Parathyroid adenoma (tissue), 2 donors: ENCODE results near the gene AGBL3.

ENCODE experiments used
- H2AFZ ChIP-seq: fragments of 300-600 bp; sonication (generic); one replicate; pipeline ENCODE4 v1.7.0; 2017; ENCODE audit warnings: antibody characterized with exemption, mild to moderate bottlenecking
- H3K27ac ChIP-seq: fragments of 300-600 bp; sonication (generic); one replicate; pipeline ENCODE4 v1.7.0; 2017
- H3K27me3 ChIP-seq: fragments of 300-600 bp; sonication (generic); one replicate; pipeline ENCODE4 v1.7.0; 2017; ENCODE audit warnings: low read length; ENCODE audit not compliant: control insufficient read depth, insufficient read depth
- H3K36me3 ChIP-seq: fragments of 300-600 bp; sonication (generic); one replicate; pipeline ENCODE4 v1.7.0; 2017; ENCODE audit warnings: low read length; ENCODE audit not compliant: control insufficient read depth, insufficient read depth
- H3K4me1 ChIP-seq: fragments of 300-600 bp; sonication (generic); one replicate; pipeline ENCODE4 v1.7.0; 2017; ENCODE audit warnings: control low read depth
- H3K4me2 ChIP-seq: fragments of 300-600 bp; sonication (generic); one replicate; pipeline ENCODE4 v1.7.0; 2017; ENCODE audit warnings: low read length
- H3K4me3 ChIP-seq: fragments of 300-600 bp; sonication (generic); one replicate; pipeline ENCODE4 v1.7.0; 2017; ENCODE audit warnings: low read depth, low read length
- H3K79me2 ChIP-seq: fragments of 300-600 bp; sonication (generic); one replicate; pipeline ENCODE4 v1.7.0; 2017; ENCODE audit warnings: control low read depth
- H3K9ac ChIP-seq: fragments of 300-600 bp; sonication (generic); one replicate; pipeline ENCODE4 v1.7.0; 2017; ENCODE audit warnings: mild to moderate bottlenecking
- H3K9me3 ChIP-seq: fragments of 300-600 bp; sonication (generic); one replicate; pipeline ENCODE4 v1.7.0; 2017; ENCODE audit warnings: low read length; ENCODE audit not compliant: control insufficient read depth
- TF ChIP-seq, protein P1 (sequence below): fragments of 300-600 bp; sonication (generic); IDR thresholded peaks from one replicate; pipeline ENCODE4 v1.7.0; 2017; ENCODE audit warnings: antibody characterized with exemption, mild to moderate bottlenecking
- donor health status: primary hyperparathyroidism.

AGBL3 gene

DNA sequence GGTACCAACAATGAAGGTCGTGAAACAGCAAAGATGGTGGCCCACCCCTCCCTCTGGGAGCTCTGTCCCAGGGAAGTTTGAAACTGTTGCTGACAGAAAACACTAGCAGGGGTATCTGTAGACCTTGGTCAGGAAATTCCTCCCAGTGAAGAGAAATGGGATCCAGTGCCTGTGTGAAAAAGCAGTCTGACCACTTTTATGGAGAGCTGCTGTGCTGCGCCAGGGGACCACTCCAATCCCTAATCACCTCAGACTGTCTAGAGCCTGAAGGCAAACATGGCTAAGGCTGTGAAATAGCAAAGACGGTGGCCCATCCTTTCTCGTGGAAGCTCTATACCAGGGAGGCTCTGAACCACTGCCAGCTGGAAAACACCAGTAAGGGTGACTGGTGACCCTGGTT lies 123.3 kb downstream of the AGBL3 start:
- no peak overlapping the region for H3K27ac ChIP-seq

DNA sequence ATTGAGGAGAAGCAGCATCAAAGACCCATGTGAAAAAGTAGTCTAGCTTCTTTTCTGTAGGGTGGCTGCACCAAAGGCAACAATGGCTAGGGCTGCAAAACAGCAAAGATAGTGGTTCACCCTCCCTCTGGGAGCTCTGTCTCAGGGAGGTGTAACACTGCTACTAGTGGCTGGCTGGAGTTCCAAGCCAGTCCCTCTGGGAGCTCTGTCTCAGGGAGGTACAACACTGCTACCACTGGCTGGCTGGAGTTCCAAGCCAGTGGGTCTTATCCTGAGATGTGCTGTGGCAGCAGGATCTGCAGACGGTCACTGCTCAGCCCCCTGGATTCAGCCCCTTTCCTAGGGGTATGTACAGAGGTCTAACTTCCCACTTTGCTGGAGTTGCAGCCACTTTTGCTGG lies 123.7 kb downstream of the AGBL3 start:
- Histone ChIP-seq H3K36me3 (no peaks in the 10 kb centered on the region), H3K4me2 (no peak overlapping the region), H3K4me1 (no peaks in the 10 kb centered on the region), H3K9me3 (no peaks in the 10 kb centered on the region), H3K4me3 (no peak overlapping the region), H3K27me3 (no peaks in the 10 kb centered on the region), H3K79me2 (no peaks in the 10 kb centered on the region), H3K27ac (no peak overlapping the region), H2AFZ (no peak overlapping the region), H3K9ac (no peak overlapping the region)
- TF ChIP-seq, protein P1, sequence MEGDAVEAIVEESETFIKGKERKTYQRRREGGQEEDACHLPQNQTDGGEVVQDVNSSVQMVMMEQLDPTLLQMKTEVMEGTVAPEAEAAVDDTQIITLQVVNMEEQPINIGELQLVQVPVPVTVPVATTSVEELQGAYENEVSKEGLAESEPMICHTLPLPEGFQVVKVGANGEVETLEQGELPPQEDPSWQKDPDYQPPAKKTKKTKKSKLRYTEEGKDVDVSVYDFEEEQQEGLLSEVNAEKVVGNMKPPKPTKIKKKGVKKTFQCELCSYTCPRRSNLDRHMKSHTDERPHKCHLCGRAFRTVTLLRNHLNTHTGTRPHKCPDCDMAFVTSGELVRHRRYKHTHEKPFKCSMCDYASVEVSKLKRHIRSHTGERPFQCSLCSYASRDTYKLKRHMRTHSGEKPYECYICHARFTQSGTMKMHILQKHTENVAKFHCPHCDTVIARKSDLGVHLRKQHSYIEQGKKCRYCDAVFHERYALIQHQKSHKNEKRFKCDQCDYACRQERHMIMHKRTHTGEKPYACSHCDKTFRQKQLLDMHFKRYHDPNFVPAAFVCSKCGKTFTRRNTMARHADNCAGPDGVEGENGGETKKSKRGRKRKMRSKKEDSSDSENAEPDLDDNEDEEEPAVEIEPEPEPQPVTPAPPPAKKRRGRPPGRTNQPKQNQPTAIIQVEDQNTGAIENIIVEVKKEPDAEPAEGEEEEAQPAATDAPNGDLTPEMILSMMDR = no peak

More for the DNA sequence above, 123.3 kb downstream of the AGBL3 start:
- Histone ChIP-seq H3K36me3 (no peaks in the 10 kb centered on the region), H3K27me3 (no peaks in the 10 kb centered on the region), H3K4me1 (no peaks in the 10 kb centered on the region), H3K9ac (no peak overlapping the region), H2AFZ (no peak overlapping the region), H3K4me2 (no peak overlapping the region), H3K4me3 (no peak overlapping the region), H3K79me2 (no peaks in the 10 kb centered on the region), H3K9me3 (no peaks in the 10 kb centered on the region)
- TF ChIP-seq, protein P1 = no peak

DNA sequence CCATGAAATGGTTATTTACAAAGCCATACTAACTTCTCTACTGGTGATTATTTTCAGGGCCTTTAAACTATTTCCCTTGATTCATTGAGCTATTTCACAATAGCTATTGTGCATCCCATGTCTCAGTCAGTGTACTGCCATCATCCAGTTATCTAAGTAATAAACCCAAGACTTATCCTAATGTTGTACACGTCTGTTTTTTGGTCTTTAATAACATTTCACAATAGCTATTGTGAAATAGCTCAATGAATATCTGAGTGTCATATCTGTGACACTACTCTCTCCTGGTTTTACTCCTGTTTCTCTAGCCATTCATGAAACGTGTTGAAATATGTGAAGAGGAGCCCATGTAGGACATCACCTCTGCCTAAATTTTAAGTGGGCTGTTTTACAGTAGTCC lies 125.1 kb downstream of the AGBL3 start:
- Histone ChIP-seq H3K79me2 (no peaks in the 10 kb centered on the region), H3K27ac (no peak overlapping the region), H3K4me3 (no peak overlapping the region), H3K4me1 (no peaks in the 10 kb centered on the region), H2AFZ (no peak overlapping the region), H3K36me3 (no peaks in the 10 kb centered on the region), H3K4me2 (no peak overlapping the region), H3K9me3 (no peaks in the 10 kb centered on the region), H3K27me3 (no peaks in the 10 kb centered on the region), H3K9ac (no peak overlapping the region)
- TF ChIP-seq, protein P1 = no peak

DNA sequence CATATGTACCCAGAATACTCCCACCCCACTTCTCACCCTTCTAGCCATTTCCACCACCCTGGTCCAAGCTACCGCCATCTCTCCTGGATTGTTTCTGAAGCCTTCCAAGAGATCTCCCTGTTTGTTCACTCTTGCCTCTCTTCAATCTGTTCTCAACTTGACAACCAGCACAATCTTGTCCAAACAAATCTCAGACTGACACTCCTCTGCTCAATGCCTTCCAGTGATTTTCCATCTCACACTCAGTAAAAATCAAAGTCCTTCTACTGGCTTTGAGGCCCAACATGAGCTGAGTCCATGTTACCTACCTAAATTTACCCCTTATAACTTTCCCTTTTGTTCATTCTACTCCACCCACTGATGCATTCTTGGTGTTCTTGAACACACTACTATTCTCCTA lies 128.3 kb downstream of the AGBL3 start:
- Histone ChIP-seq H3K4me2 (no peak overlapping the region), H3K9me3 (no peaks in the 10 kb centered on the region), H2AFZ (no peak overlapping the region), H3K4me3 (no peak overlapping the region), H3K79me2 (no peaks in the 10 kb centered on the region), H3K4me1 (no peaks in the 10 kb centered on the region), H3K27me3 (no peaks in the 10 kb centered on the region), H3K36me3 (no peaks in the 10 kb centered on the region), H3K27ac (no peak overlapping the region), H3K9ac (no peak overlapping the region)
- TF ChIP-seq, protein P1 = no peak

DNA sequence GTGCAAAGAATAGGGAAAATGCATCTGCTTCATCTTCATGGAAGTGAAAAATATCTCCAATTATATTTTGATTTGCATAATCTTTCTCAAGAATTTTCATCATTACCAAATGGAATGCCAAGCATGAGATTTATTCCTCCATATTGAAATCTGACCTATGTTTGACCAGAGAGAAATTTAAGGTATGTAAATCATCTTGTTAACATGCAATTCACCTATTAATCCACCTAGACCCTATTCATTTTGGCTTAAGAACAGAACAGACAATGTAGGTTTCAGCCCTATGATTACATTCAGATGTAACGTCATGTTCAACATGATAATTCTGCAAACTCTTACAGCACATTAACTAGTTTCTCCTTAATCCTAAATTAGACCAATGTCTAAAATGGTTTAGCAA lies 130.8 kb downstream of the AGBL3 start:
- no peaks in the 10 kb centered on the region for H3K27me3 ChIP-seq
- TF ChIP-seq, protein P1 = no peak
- H3K4me1 ChIP-seq = no peaks in the 10 kb centered on the region
- no peaks in the 10 kb centered on the region for H3K36me3 ChIP-seq
- no peaks in the 10 kb centered on the region for H3K79me2 ChIP-seq
- no peak overlapping the region for H3K27ac ChIP-seq
- no peak overlapping the region for H3K4me3 ChIP-seq
- no peaks in the 10 kb centered on the region for H3K9me3 ChIP-seq
- no peak overlapping the region for H2AFZ ChIP-seq
- no peak overlapping the region for H3K4me2 ChIP-seq
- no peak overlapping the region for H3K9ac ChIP-seq
